Parathyroid adenoma (tissue), 2 donors: ENCODE results near the gene SARDH.

Experiments
- H2AFZ ChIP-seq: fragments of 300-600 bp; sonication (generic); one replicate; pipeline ENCODE4 v1.7.0; 2017; ENCODE audit warnings: antibody characterized with exemption, mild to moderate bottlenecking
- H3K27ac ChIP-seq: fragments of 300-600 bp; sonication (generic); one replicate; pipeline ENCODE4 v1.7.0; 2017
- H3K27me3 ChIP-seq: fragments of 300-600 bp; sonication (generic); one replicate; pipeline ENCODE4 v1.7.0; 2017; ENCODE audit warnings: low read length; ENCODE audit not compliant: control insufficient read depth, insufficient read depth
- H3K36me3 ChIP-seq: fragments of 300-600 bp; sonication (generic); one replicate; pipeline ENCODE4 v1.7.0; 2017; ENCODE audit warnings: low read length; ENCODE audit not compliant: control insufficient read depth, insufficient read depth
- H3K4me1 ChIP-seq: fragments of 300-600 bp; sonication (generic); one replicate; pipeline ENCODE4 v1.7.0; 2017; ENCODE audit warnings: control low read depth
- H3K4me2 ChIP-seq: fragments of 300-600 bp; sonication (generic); one replicate; pipeline ENCODE4 v1.7.0; 2017; ENCODE audit warnings: low read length
- H3K4me3 ChIP-seq: fragments of 300-600 bp; sonication (generic); one replicate; pipeline ENCODE4 v1.7.0; 2017; ENCODE audit warnings: low read depth, low read length
- H3K79me2 ChIP-seq: fragments of 300-600 bp; sonication (generic); one replicate; pipeline ENCODE4 v1.7.0; 2017; ENCODE audit warnings: control low read depth
- H3K9ac ChIP-seq: fragments of 300-600 bp; sonication (generic); one replicate; pipeline ENCODE4 v1.7.0; 2017; ENCODE audit warnings: mild to moderate bottlenecking
- H3K9me3 ChIP-seq: fragments of 300-600 bp; sonication (generic); one replicate; pipeline ENCODE4 v1.7.0; 2017; ENCODE audit warnings: low read length; ENCODE audit not compliant: control insufficient read depth
- TF ChIP-seq, protein P1 (sequence below): fragments of 300-600 bp; sonication (generic); IDR thresholded peaks from one replicate; pipeline ENCODE4 v1.7.0; 2017; ENCODE audit warnings: antibody characterized with exemption, mild to moderate bottlenecking
- donor health status: primary hyperparathyroidism.

SARDH gene

DNA sequence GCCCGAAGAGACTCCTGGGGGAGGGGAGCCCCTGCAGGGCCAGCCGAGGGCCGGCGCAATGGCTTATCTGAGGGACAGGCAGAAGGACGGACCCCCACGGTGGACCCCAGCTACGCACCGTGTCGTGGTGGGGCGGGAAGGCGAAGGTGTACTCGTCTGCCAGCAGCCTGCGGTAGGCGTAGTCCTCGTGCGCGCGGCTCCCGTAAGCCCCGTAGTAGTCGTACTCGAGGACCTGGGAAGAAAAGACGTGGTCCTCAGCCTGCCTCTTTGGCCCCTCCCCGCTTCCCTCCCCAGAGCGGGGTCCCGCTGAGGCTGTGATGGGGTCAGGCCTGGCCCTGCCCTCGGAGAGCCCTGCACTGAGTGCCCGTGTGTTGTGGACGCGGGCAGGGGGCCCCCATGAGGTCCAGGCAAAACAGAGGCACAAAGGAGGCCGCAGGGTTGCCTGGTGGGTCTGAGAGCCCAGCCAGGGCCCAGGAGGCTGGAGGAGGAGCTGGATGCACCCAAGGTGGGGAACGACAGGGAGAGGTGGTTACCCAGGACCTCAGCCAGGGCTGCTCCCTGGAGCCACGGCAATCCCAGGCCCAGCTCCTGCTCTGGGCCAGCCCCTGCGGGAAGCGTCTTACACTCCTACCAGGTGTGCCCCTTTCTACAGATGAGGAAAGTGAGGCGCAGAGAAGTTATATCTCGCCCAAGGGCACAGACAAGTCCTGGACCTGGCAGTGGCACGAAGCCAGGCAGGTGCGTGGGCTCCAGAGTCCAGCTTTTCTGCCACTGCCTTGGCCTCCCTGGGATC is 35.2 kb downstream of the SARDH start:
- Histone ChIP-seq H3K4me2 (no peak overlapping the region), H3K27me3 (no peaks in the 10 kb centered on the region), H2AFZ (no peak overlapping the region), H3K9me3 (no peaks in the 10 kb centered on the region), H3K4me1 (no peaks in the 10 kb centered on the region), H3K4me3 (no peak overlapping the region), H3K9ac (no peak overlapping the region), H3K27ac (no peak overlapping the region), H3K36me3 (no peaks in the 10 kb centered on the region), H3K79me2 (no peaks in the 10 kb centered on the region)
- TF ChIP-seq, protein P1, sequence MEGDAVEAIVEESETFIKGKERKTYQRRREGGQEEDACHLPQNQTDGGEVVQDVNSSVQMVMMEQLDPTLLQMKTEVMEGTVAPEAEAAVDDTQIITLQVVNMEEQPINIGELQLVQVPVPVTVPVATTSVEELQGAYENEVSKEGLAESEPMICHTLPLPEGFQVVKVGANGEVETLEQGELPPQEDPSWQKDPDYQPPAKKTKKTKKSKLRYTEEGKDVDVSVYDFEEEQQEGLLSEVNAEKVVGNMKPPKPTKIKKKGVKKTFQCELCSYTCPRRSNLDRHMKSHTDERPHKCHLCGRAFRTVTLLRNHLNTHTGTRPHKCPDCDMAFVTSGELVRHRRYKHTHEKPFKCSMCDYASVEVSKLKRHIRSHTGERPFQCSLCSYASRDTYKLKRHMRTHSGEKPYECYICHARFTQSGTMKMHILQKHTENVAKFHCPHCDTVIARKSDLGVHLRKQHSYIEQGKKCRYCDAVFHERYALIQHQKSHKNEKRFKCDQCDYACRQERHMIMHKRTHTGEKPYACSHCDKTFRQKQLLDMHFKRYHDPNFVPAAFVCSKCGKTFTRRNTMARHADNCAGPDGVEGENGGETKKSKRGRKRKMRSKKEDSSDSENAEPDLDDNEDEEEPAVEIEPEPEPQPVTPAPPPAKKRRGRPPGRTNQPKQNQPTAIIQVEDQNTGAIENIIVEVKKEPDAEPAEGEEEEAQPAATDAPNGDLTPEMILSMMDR = no peak

DNA sequence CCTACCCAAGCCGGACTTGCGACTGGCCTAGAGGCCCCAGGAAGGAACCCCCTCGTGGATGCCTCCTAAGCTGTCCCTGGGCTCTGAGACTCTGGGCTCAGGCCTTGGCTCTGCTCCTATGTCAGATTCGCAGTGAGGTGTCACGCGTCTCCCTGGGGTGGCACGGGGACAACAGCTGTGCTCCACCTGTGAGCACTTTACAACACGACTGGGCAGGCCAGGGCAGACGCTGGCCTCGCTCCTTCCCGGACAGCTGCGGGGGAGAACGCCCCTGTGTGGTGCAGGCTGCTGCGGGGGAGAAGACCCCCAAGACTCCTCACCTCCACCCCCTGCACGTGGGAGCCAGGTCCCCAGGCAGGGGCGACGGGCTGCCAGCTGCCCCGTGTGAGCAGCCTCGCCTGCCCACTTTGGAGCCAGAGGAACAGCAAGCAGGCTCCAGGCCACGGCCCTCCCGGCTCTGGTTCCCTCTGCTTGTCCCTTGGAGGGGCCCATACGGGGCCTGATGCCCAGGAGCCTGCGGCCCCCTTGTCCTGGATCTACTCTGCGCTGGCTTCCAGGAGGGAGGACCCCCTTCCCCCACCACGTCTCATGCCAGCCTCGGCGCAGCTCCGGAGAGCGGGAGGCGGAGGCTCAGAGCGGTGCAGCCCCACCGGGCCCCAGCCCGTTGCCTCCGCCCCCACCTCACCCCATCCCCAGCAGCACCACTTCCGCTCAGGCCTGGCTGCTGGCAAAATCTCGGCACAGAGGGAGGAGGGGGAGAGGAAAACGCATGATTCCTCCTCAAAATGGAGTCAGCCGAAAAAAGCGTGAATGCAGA is 36.0 kb downstream of the SARDH start:
- Histone ChIP-seq H3K27ac (no peak overlapping the region), H3K9ac (no peak overlapping the region), H3K4me1 (no peaks in the 10 kb centered on the region), H3K79me2 (no peaks in the 10 kb centered on the region), H3K36me3 (no peaks in the 10 kb centered on the region), H3K4me2 (no peak overlapping the region), H3K27me3 (no peaks in the 10 kb centered on the region), H3K4me3 (no peak overlapping the region), H3K9me3 (no peaks in the 10 kb centered on the region), H2AFZ (no peak overlapping the region)
- TF ChIP-seq, protein P1 = no peak

DNA sequence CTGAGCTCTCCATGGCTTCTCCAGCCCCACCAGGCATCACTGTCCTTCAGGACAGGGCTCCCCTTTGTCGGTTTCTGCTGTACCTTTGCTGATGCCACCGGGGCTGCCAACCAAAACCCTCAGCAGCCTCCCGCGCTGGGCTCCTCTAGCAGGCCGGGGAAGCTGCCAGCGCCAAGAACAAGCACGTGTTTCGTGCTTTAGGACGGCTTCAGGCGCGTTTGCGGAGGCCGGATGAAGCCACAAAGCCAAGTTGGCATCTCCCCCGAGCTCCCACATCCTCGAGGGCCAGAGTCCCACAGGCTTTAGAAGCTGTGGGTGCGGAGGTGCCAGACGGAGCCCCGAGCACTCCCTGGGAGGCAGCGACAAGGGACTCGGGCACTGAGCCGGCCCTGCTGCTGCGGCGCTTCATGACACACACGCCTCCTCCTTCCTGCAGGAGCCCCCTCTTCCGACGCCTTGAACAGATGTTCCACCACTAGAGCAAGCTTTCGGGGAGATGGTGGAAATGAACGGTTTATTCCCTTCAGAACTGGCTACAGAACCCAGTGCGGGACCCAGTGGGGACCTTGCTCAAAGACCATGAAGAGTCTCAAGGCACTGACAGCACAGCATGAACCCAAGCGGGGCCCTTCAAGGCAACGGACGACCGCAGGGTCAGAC is 36.7 kb downstream of the SARDH start:
- Histone ChIP-seq H3K4me3 (no peak overlapping the region), H3K27ac (no peak overlapping the region), H3K27me3 (no peaks in the 10 kb centered on the region), H3K9me3 (no peaks in the 10 kb centered on the region), H3K4me2 (no peak overlapping the region), H3K9ac (no peak overlapping the region), H3K36me3 (no peaks in the 10 kb centered on the region), H3K4me1 (no peaks in the 10 kb centered on the region), H3K79me2 (no peaks in the 10 kb centered on the region), H2AFZ (no peak overlapping the region)
- TF ChIP-seq, protein P1 = no peak

DNA sequence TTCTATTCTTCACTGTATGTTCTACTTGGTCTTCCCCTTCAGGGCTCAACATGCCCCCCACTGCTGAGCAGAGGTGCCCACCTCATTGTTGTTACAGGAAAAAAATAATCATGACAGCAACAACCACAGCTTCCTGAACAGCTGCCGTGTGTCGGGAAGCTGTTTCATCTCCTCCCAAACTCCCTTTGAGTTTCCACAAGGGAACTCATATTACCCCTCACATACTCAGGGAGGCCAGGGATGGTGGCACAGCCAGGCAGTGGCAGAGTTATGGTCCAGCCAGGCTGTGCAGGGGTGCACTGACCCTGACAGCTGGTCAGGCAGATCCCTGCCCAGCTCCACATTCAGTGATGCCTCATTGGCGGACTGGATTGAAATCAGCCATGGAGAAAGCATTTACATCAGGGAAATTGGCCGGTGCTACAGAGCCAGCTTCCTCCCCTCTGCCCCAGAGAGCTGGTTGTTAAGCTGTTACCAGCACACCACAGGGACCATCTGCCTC is 37.3 kb downstream of the SARDH start:
- Histone ChIP-seq H3K27ac (no peak overlapping the region), H3K4me1 (no peaks in the 10 kb centered on the region), H3K4me3 (no peak overlapping the region), H3K9me3 (no peaks in the 10 kb centered on the region), H3K79me2 (no peaks in the 10 kb centered on the region), H3K4me2 (no peak overlapping the region), H3K9ac (no peak overlapping the region), H3K27me3 (no peaks in the 10 kb centered on the region), H3K36me3 (no peaks in the 10 kb centered on the region), H2AFZ (no peak overlapping the region)
- TF ChIP-seq, protein P1 = no peak
